T-helper 2 cell treated with Interferon-gamma antibody and Interleukin-4, amounts not matched to agents 5 μg/mL and 100 μg/mL, for 36 hours (primary cell): Measurements from ENCODE around the gene KANK3.
"Not testable (repeated sequence)": the region's sequence is repeated elsewhere in the genome, so short reads cannot be mapped to it uniquely, and the experiment has no call there.

ENCODE experiments used
- DNase-seq: peaks from one replicate; pipeline ENCODE4 v3.0.0; 2021; ENCODE audit warnings: low spot score
- H3K27ac Mint-ChIP-seq: one replicate; pipeline ENCODE4 v1.8.0; 2021; ENCODE audit warnings: mild to moderate bottlenecking, mixed read lengths
- H3K27me3 Mint-ChIP-seq: one replicate; pipeline ENCODE4 v1.8.0; 2021; ENCODE audit warnings: low read depth, mixed read lengths
- H3K36me3 Mint-ChIP-seq: one replicate; pipeline ENCODE4 v1.8.0; 2021; ENCODE audit warnings: low read depth, mixed read lengths
- H3K4me1 Mint-ChIP-seq: one replicate; pipeline ENCODE4 v1.8.0; 2021; ENCODE audit warnings: low read depth, mixed read lengths
- H3K4me3 Mint-ChIP-seq: one replicate; pipeline ENCODE4 v1.8.0; 2022; ENCODE audit warnings: mild to moderate bottlenecking, moderate library complexity, mixed read lengths
- H3K9me3 Mint-ChIP-seq: one replicate; pipeline ENCODE4 v1.8.0; 2021; ENCODE audit warnings: mixed read lengths

KANK3 gene

DNA sequence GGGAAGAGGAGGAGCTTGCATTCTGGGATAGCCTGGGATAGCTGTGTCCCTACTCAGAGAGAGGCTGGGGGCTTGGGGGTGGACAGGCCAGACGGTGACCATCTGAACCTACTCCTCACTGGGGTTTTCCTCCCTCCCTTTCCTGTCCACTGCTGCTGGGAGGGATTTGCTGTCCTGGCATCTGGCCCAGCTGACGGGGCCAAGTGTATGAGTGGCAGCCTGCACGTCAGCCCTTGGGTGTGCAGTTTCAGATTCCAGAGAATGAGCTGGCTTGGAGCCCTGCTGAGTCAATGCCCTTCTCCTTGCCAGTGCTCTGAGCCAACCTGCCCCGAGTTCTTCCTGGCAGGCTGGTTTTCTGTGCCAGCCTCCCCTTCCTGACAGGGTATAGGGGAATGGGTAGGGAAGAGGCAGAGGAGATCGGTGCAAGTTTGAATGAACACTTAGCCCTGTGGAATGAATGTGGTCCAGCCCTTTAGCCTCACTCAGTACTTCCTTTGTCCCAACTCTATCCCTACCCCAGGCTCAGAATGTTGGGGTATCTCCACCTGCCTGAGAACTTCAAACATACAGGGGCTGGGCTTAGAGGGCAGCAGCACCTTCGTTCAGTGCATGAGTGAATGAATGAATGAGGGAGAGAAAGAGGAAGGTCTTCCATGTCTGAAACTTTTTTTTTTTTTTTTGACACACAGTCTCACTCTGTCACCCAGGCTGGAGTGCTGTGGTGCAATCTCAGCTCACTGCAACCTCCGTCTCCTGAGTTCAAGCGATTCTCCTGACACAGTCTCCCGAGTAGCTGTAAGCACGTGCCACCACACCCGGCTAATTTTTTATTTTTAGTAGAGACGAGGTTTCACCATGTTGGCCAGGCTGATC is 19.1 kb upstream of the KANK3 start:
- DNase-seq = peak; percentile 30
- Mint-ChIP-seq H3K27ac (no peak overlapping the region), H3K9me3 (no peaks in the 10 kb centered on the region), H3K4me3 (peak overlapping the region; percentile 40), H3K27me3 (peaks cover 19% of the 10 kb centered on the region), H3K36me3 (no peaks in the 10 kb centered on the region), H3K4me1 (peaks cover 15% of the 10 kb centered on the region)

DNA sequence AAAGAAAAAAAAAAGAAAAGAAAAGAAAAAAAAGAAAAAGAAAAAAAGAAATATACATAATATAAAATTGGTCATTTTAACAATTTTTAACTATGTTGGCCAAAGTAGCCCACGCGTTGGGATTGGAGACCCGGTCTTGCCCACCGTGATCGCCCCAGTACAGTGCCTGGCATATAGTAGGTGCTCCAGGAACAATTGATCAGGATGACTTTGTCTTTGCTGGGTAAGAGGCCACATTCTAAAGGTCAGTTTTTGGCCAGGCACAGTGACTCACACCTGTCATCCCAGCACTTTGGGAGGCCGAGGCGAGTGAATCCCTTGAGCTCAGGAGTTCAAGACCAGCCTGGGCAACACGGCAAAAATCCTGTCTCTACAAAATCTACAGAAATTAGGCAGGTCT is 17.1 kb upstream of the KANK3 start:
- no peak for DNase-seq
- Mint-ChIP-seq H3K9me3 (no peaks in the 10 kb centered on the region), H3K4me1 (peaks cover 19% of the 10 kb centered on the region), H3K27me3 (peaks cover 6% of the 10 kb centered on the region), H3K4me3 (no peak overlapping the region), H3K27ac (no peak overlapping the region), H3K36me3 (no peaks in the 10 kb centered on the region)

GRCh38 chr19:8358948-8359347 is 15.9 kb upstream of the KANK3 start:
- H3K36me3 Mint-ChIP-seq = no peaks in the 10 kb centered on the region
- H3K27ac Mint-ChIP-seq = no peak overlapping the region
- peaks cover 3% of the 10 kb centered on the region for H3K27me3 Mint-ChIP-seq
- H3K4me3 Mint-ChIP-seq = no peak overlapping the region
- no peaks in the 10 kb centered on the region for H3K9me3 Mint-ChIP-seq
- H3K4me1 Mint-ChIP-seq = peaks cover 19% of the 10 kb centered on the region
- no peak for DNase-seq

- H3K27me3 Mint-ChIP-seq = peaks cover 4% of the 10 kb centered on the region
- H3K4me1 Mint-ChIP-seq = peaks cover 13% of the 10 kb centered on the region
- no peaks in the 10 kb centered on the region for H3K9me3 Mint-ChIP-seq
- H3K27ac Mint-ChIP-seq = no peak overlapping the region
- no peak overlapping the region for H3K4me3 Mint-ChIP-seq
- H3K36me3 Mint-ChIP-seq = no peaks in the 10 kb centered on the region
- no peak for DNase-seq
Observed at GRCh38 chr19:8357007-8357521, 14.0 kb upstream of the KANK3 start.

DNA sequence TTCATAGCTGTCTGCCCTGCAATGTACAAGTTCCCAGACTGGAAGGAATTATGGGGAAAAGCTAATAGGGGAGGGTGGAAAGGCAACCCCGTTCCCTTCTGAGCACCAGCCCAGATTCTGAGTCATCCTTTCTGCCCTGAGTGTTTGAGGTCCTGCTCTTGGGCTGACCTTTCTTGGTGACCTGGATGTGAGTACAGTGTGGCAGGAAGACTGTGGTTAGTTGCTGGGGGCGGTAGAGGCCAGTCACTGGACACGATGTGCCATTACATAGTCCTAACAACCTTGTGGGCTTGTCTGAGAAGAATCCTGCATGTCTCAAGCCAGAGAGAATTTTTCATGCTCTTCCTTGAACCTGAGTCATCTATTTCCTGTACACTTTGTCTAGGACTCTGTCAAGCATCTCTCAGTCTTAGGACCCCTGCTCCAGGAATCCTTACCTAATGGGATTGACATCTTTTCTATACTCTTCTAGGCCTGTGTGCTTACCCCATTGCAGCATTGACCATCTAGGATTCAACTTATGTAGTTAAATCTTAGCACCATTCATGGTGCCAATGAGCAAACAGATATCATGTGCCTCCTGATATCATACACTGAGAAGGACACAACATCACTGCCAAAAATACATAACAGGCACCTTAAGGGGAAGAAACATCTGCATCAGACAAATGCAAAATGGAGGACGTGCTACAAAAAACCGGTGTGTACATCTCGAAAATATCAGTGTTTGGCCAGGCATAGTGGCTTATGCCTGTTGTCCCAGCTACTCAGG is 12.8 kb upstream of the KANK3 start:
- Mint-ChIP-seq H3K36me3 (no peaks in the 10 kb centered on the region), H3K27me3 (peaks cover 13% of the 10 kb centered on the region), H3K27ac (no peak overlapping the region), H3K4me3 (no peak overlapping the region), H3K4me1 (peaks cover 9% of the 10 kb centered on the region), H3K9me3 (no peaks in the 10 kb centered on the region)
- peak; percentile 42 for DNase-seq

GRCh38 chr19:8352845-8353244 is 9.8 kb upstream of the KANK3 start:
- DNase-seq, H3K9me3 Mint-ChIP-seq, H3K4me1 Mint-ChIP-seq, H3K36me3 Mint-ChIP-seq, H3K27ac Mint-ChIP-seq, H3K4me3 Mint-ChIP-seq: not testable (repeated sequence)
- H3K27me3 Mint-ChIP-seq = peaks cover 23% of the 10 kb centered on the region

DNA sequence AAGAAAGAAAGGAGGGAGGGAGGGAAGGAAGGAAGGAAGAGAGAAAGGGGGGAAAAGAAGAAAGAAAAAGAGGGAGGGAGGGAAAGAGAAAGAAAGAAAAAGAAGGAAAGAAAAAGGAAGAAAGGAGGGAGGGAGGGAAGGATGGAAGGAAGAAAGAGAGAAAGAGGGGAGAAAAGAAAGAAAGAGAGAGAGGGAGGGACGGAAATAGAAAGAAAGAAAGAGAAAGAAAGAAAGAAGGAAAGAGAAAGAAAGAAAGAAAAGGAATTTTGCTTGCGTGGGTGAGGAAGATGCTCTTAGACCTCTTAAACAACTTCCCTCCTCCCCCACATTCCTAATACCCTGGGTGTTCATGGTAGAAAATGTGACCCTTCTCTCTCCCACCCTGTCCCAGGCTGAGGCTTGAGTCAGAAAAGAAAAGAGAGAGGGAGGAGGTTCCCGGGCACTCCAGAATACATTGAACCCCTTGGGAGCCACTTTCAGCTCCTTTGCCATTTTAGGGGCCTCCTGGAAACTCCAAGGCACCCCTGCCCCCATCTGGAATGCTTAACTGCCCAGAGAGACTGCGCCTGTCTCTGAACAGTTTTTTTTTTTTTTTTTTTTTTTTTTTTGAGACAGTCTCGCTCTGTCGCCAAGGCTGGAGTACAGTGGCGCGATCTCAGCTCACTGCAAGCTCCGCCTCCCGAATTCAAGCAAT is 9.2 kb upstream of the KANK3 start:
- H3K4me3 Mint-ChIP-seq = peak overlapping the region; percentile 34
- no peak for DNase-seq
- H3K4me1 Mint-ChIP-seq = peaks cover 9% of the 10 kb centered on the region
- no peaks in the 10 kb centered on the region for H3K36me3 Mint-ChIP-seq
- peaks cover 23% of the 10 kb centered on the region for H3K27me3 Mint-ChIP-seq
- H3K9me3 Mint-ChIP-seq = no peaks in the 10 kb centered on the region
- no peak overlapping the region for H3K27ac Mint-ChIP-seq

DNA sequence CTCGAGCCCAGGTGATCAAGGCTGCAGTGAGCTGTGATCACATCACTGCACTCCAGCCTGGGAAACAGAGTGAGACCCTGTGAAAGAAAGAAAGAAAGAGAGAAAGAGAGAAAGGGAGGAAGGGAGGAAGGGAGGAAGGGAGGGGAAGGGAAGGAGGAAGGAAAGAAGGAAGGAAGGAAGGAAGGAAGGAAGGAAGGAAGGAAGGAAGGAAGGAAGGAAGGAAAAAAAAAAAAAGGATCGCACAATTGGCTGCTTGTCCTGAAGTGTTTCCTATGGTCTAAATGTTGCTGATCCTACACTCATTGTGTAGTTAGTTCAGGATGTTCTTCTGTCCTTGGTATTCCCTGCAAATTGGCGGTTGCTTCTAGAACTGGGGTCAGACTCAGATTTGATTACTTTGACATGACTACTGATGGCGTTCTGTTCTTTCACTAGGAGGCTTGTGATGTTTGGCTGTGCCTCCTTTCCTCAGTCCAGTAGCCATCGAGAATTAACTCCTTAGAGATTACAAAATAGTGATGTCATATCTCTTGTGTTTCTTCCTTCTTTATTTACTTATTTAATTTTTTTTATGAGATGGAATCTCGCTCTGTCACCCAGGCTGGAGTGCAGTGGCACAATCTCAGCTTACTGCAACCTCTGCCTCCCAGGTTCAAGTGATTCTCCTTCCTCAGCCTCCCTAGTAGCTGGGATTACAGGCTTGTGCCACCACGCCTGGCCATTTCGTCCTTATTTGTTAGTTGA is 6.7 kb upstream of the KANK3 start:
- H3K9me3 Mint-ChIP-seq, H3K27ac Mint-ChIP-seq, H3K4me1 Mint-ChIP-seq, DNase-seq, H3K36me3 Mint-ChIP-seq, H3K4me3 Mint-ChIP-seq: not testable (repeated sequence)
- H3K27me3 Mint-ChIP-seq = peaks cover 27% of the 10 kb centered on the region

DNA sequence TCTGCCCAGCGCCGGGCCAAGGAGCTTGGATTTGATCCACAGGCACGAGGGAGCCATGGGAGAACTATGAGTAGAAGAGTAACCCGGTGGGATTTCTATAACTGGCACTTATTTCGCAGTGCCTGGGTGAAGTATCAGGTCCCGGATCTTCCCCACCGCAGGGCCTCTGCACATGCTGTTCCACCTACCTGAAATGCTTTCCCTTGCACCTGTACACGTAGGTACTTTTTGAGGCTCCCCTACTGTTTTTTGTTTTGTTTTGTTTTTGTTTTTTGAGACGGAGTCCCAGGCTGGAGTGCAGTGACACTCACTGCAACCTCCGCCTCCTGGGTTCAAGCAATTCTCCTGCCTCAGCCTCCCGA is 402 bp upstream of the KANK3 start:
- H3K9me3 Mint-ChIP-seq = no peaks in the 10 kb centered on the region
- no peak overlapping the region for H3K27ac Mint-ChIP-seq
- H3K4me1 Mint-ChIP-seq = peaks cover 3% of the 10 kb centered on the region
- no peak for DNase-seq
- H3K27me3 Mint-ChIP-seq = peaks cover 34% of the 10 kb centered on the region
- no peaks in the 10 kb centered on the region for H3K36me3 Mint-ChIP-seq
- peak overlapping the region; percentile 76 for H3K4me3 Mint-ChIP-seq

DNA sequence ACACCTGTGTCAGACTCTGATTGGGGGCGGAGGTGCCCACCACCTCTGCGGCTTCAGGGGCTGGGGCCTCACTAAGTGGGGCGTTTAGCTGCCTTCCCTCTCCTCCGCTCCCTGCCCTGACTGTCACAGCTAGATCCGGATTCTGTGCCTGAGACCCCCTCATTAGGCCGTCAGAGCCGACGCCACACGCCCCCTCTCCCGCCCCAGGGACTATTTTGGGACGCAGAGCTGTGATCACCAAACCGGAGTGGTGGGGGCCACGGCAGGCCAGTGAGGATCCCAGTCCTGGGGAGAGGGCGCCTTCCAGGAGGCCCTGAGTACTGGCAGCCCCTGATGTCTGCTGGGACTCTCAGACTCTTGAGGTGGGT is 762 bp downstream of the KANK3 start:
- H3K9me3 Mint-ChIP-seq = no peaks in the 10 kb centered on the region
- DNase-seq = no peak
- peak overlapping the region; percentile 29 for H3K4me3 Mint-ChIP-seq
- H3K27ac Mint-ChIP-seq = no peak overlapping the region
- peaks cover 44% of the 10 kb centered on the region for H3K27me3 Mint-ChIP-seq
- H3K4me1 Mint-ChIP-seq = peaks cover 3% of the 10 kb centered on the region
- H3K36me3 Mint-ChIP-seq = no peaks in the 10 kb centered on the region

GRCh38 chr19:8341504-8341903 is 1.6 kb downstream of the KANK3 start:
- H3K27me3 Mint-ChIP-seq = peaks cover 48% of the 10 kb centered on the region
- not testable (repeated sequence) for H3K27ac Mint-ChIP-seq, H3K9me3 Mint-ChIP-seq, DNase-seq, H3K36me3 Mint-ChIP-seq, H3K4me1 Mint-ChIP-seq
- peak overlapping the region; percentile 12 for H3K4me3 Mint-ChIP-seq

- Mint-ChIP-seq H3K27me3 (peaks cover 57% of the 10 kb centered on the region), H3K36me3 (no peaks in the 10 kb centered on the region), H3K9me3 (no peaks in the 10 kb centered on the region), H3K27ac (no peak overlapping the region), H3K4me1 (peaks cover 6% of the 10 kb centered on the region), H3K4me3 (no peak overlapping the region)
- DNase-seq = no peak
Observed at GRCh38 chr19:8340341-8341096, 2.5 kb downstream of the KANK3 start.

GRCh38 chr19:8338835-8339234 is 4.2 kb downstream of the KANK3 start:
- H3K4me3 Mint-ChIP-seq = no peak overlapping the region
- DNase-seq = no peak
- no peak overlapping the region for H3K27ac Mint-ChIP-seq
- peaks cover 56% of the 10 kb centered on the region for H3K27me3 Mint-ChIP-seq
- H3K36me3 Mint-ChIP-seq = no peaks in the 10 kb centered on the region
- H3K4me1 Mint-ChIP-seq = peaks cover 6% of the 10 kb centered on the region
- no peaks in the 10 kb centered on the region for H3K9me3 Mint-ChIP-seq
